Glutamatergic neuron (in vitro differentiated cells): ENCODE results near the gene DGAT2L6. TPM values are rescaled to one million over a fixed set of nuclear protein-coding genes. Genes with fewer than 3 reads are reported as not detected.

ENCODE experiments used
- DNase-seq: peaks from one replicate; pipeline ENCODE4 v3.0.0; 2022
- H3K27ac Mint-ChIP-seq: one replicate; pipeline ENCODE4 v1.8.0; 2020; ENCODE audit warnings: mild to moderate bottlenecking, mixed read lengths, inconsistent platforms; ENCODE audit not compliant: unreplicated experiment
- H3K27me3 Mint-ChIP-seq: one replicate; pipeline ENCODE4 v1.8.0; 2020; ENCODE audit warnings: mild to moderate bottlenecking, moderate library complexity, mixed read lengths, inconsistent platforms; ENCODE audit not compliant: unreplicated experiment
- H3K36me3 Mint-ChIP-seq: one replicate; pipeline ENCODE4 v1.8.0; 2020; ENCODE audit warnings: mild to moderate bottlenecking, mixed read lengths, inconsistent platforms; ENCODE audit not compliant: unreplicated experiment
- H3K4me1 Mint-ChIP-seq: one replicate; pipeline ENCODE4 v1.8.0; 2020; ENCODE audit warnings: mild to moderate bottlenecking, low read depth, mixed read lengths, inconsistent platforms; ENCODE audit not compliant: unreplicated experiment
- H3K4me3 Mint-ChIP-seq: one replicate; pipeline ENCODE4 v1.8.0; 2020; ENCODE audit warnings: mild to moderate bottlenecking, mixed read lengths, inconsistent platforms; ENCODE audit not compliant: unreplicated experiment
- H3K9me3 Mint-ChIP-seq: one replicate; pipeline ENCODE4 v1.8.0; 2020; ENCODE audit warnings: mild to moderate bottlenecking, moderate library complexity, mixed read lengths, inconsistent platforms; ENCODE audit not compliant: unreplicated experiment
- CTCF ChIP-seq: fragments of 200-600 bp; sonication (generic); IDR thresholded peaks from one replicate; pipeline ENCODE4 v1.5.0; 2021; ENCODE audit not compliant: partially characterized antibody, unreplicated experiment
- total RNA-seq: library from RNA; stranded (reverse); fragmentation: NEBNext Ultra II Directional; extraction: Animal tissue kit (Norgen Biotek cat#: 25700); gene quantifications from one replicate; pipeline ENCODE4 v1.2.1, GENCODE V29; 2021; ENCODE audit not compliant: unreplicated experiment

DGAT2L6 gene
- total RNA-seq, 1 donor from 2014 or later, result not detected

- no peak for TF ChIP-seq CTCF
- no peak overlapping the region for H3K4me3 Mint-ChIP-seq
- no peaks in the 10 kb centered on the region for H3K4me1 Mint-ChIP-seq
- peaks cover 3% of the 10 kb centered on the region for H3K27me3 Mint-ChIP-seq
- no peaks in the 10 kb centered on the region for H3K36me3 Mint-ChIP-seq
- no peak overlapping the region for H3K27ac Mint-ChIP-seq
- no peaks in the 10 kb centered on the region for H3K9me3 Mint-ChIP-seq
- no peak for DNase-seq
These were observed 76.2 kb downstream of the DGAT2L6 start for GRCh38 chrX:70253377-70254062.

- no peaks in the 10 kb centered on the region for H3K36me3 Mint-ChIP-seq
- DNase-seq, result no peak
- H3K27me3 Mint-ChIP-seq, result peaks cover 3% of the 10 kb centered on the region
- H3K27ac Mint-ChIP-seq, result no peak overlapping the region
- H3K9me3 Mint-ChIP-seq, result peaks cover 1% of the 10 kb centered on the region
- no peaks in the 10 kb centered on the region for H3K4me1 Mint-ChIP-seq
- no peak for TF ChIP-seq CTCF
- H3K4me3 Mint-ChIP-seq, result no peak overlapping the region
These were observed 76.7 kb downstream of the DGAT2L6 start for GRCh38 chrX:70254063-70254400.

- Mint-ChIP-seq H3K9me3 (peaks cover 2% of the 10 kb centered on the region), H3K4me3 (no peak overlapping the region), H3K27ac (no peak overlapping the region), H3K27me3 (peaks cover 3% of the 10 kb centered on the region), H3K36me3 (no peaks in the 10 kb centered on the region), H3K4me1 (no peaks in the 10 kb centered on the region)
- TF ChIP-seq CTCF, result no peak
- no peak for DNase-seq
These were observed 77.6 kb downstream of the DGAT2L6 start for GRCh38 chrX:70254909-70255308.

Other genes with a start within 250 kb of the DGAT2L6 start
- not detected for gene AWAT2, start 127.5 kb upstream of the DGAT2L6 start, total RNA-seq
- not detected for gene OTUD6A, start 115.0 kb upstream of the DGAT2L6 start, total RNA-seq
- gene IGBP1, start 44.0 kb upstream of the DGAT2L6 start, total RNA-seq, result 44.0 TPM
- not detected for gene AWAT1, start 57.2 kb downstream of the DGAT2L6 start, total RNA-seq
- gene P2RY4, start 82.7 kb downstream of the DGAT2L6 start, total RNA-seq, result 0.27 TPM
- gene ARR3, start 90.9 kb downstream of the DGAT2L6 start, total RNA-seq, result not detected
- not detected for gene RAB41, start 104.7 kb downstream of the DGAT2L6 start, total RNA-seq
- gene PDZD11, start 112.4 kb downstream of the DGAT2L6 start, total RNA-seq, result 47.4 TPM
- gene KIF4A, start 112.6 kb downstream of the DGAT2L6 start, total RNA-seq, result 4.6 TPM
- gene GDPD2, start 245.8 kb downstream of the DGAT2L6 start, total RNA-seq, result not detected